Thoracic aorta (tissue), 2 donors: ENCODE measurements around the gene SETD3. TPM values are rescaled to one million over a fixed set of nuclear protein-coding genes. Genes with fewer than 3 reads are reported as not detected.

Experiments
- ATAC-seq: fragments of 150-250 bp; one replicate; pipeline ENCODE4 v1.8.0; 2017; ENCODE audit warnings: low read depth; ENCODE audit not compliant: insufficient number of reproducible peaks, low FRiP score
- DNase-seq: peaks from one replicate; pipeline ENCODE4 v3.0.0-alpha.2; 2020; ENCODE audit warnings: low spot score
- H3K27ac ChIP-seq, 2 donors: fragments of 200-600 bp; sonication (generic); 1 replicate in 1 of 2; 2 replicates in 1 of 2; pipeline ENCODE4 v1.5.1; 2016; ENCODE audit warnings: mild to moderate bottlenecking in 2 of 2, moderate library complexity in 2 of 2
- H3K27me3 ChIP-seq: fragments of 200-600 bp; sonication (generic); replicated peaks from 2 replicates; pipeline ENCODE4 v1.6.0; 2016; ENCODE audit warnings: mild to moderate bottlenecking; ENCODE audit not compliant: insufficient read depth
- H3K36me3 ChIP-seq: fragments of 200-600 bp; sonication (generic); one replicate; pipeline ENCODE4 v1.5.1; 2016
- H3K4me1 ChIP-seq, 2 donors: fragments of 200-600 bp; sonication (generic); 1 replicate in 1 of 2; 2 replicates in 1 of 2; pipeline versions ENCODE4 v1.5.1 to v1.6.0; 2016; ENCODE audit warnings: low read depth in 2 of 2, mild to moderate bottlenecking in 1 of 2; ENCODE audit not compliant: control insufficient read depth in 1 of 2
- H3K4me3 ChIP-seq: fragments of 200-600 bp; sonication (generic); 2 replicates; pipeline ENCODE4 v1.5.1; 2016; ENCODE audit warnings: mild to moderate bottlenecking
- H3K9me3 ChIP-seq: fragments of 200-600 bp; sonication (generic); 2 replicates; pipeline ENCODE4 v1.5.1; 2016
- total RNA-seq, 2 donors: library from RNA; depleted of rRNA; stranded (reverse); fragments of >200 nt; gene quantifications; one replicate each; pipeline versions ENCODE4 v1.1.0 to v1.2.3, GENCODE V29; 2016
- TF ChIP-seq, protein P1 (sequence below): fragments of 200-600 bp; sonication (generic); IDR thresholded peaks from one replicate; pipeline ENCODE4 v1.5.1; 2019; ENCODE audit warnings: antibody characterized with exemption

The SETD3 gene
- total RNA-seq, 2 donors from 2014 or later: 70.8 to 76.8 TPM

DNA sequence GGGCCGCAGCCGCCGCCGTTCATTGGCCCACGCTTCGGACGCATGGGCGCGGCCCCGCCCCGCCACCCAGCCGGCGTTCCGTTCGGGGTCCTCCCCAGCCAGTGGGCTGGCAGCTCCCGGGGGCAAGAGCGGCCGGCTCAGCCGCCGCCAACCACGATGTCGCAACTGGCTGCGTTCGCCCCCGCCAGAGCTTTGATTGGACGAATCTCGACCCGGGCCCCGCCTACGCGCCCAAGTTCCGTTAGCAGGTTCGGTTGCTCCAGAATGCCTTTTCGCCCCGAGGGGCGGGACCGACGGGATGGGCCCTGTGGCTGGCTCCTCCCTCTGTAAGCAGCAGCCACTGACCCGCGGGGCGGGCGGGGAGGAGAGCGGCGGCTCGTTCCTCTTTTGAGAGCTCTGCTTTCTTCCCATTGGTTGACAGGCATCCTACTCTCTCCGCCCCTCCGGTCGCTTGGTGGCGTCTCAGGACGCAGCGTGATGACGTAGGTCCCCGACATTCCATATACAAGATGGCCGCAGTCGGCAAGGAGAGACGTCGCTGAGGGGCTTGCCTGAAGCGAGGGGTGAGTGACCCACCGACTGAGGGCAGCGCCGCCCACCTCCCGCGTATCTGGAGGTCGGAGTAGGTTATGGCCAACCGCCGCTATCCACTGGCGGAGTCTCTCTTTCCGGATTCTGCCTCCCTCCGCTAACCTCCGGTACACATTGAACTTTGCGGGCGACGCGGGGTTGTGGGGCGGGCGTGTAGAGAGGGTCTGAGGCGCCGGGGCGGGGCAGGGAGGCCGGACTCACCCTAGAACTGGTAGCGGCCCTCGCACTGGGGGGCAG lies 472 bp upstream of the SETD3 start, which contains the start of gene CCNK:
Gene CCNK (plus strand): TSS at position 493 of the 828 bp plus-strand sequence. CDS start 11,269 bp downstream, outside the sequence.
- Histone ChIP-seq H3K9me3 (no peaks in the 10 kb centered on the region), H3K4me3 (peak within 1 kb of the TSS; percentile 87), H3K27ac (peak within 1 kb of the TSS; percentile 86 to 95), H3K4me1 (peaks cover 18 to 27% of the 10 kb centered on the region in 2 donors), H3K27me3 (no peaks in the 10 kb centered on the region), H3K36me3 (no peaks in the 10 kb centered on the region)
- TF ChIP-seq, protein P1, sequence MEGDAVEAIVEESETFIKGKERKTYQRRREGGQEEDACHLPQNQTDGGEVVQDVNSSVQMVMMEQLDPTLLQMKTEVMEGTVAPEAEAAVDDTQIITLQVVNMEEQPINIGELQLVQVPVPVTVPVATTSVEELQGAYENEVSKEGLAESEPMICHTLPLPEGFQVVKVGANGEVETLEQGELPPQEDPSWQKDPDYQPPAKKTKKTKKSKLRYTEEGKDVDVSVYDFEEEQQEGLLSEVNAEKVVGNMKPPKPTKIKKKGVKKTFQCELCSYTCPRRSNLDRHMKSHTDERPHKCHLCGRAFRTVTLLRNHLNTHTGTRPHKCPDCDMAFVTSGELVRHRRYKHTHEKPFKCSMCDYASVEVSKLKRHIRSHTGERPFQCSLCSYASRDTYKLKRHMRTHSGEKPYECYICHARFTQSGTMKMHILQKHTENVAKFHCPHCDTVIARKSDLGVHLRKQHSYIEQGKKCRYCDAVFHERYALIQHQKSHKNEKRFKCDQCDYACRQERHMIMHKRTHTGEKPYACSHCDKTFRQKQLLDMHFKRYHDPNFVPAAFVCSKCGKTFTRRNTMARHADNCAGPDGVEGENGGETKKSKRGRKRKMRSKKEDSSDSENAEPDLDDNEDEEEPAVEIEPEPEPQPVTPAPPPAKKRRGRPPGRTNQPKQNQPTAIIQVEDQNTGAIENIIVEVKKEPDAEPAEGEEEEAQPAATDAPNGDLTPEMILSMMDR: no peak
- DNase-seq (peak; percentile 99), ATAC-seq (peak; percentile 98)

DNA sequence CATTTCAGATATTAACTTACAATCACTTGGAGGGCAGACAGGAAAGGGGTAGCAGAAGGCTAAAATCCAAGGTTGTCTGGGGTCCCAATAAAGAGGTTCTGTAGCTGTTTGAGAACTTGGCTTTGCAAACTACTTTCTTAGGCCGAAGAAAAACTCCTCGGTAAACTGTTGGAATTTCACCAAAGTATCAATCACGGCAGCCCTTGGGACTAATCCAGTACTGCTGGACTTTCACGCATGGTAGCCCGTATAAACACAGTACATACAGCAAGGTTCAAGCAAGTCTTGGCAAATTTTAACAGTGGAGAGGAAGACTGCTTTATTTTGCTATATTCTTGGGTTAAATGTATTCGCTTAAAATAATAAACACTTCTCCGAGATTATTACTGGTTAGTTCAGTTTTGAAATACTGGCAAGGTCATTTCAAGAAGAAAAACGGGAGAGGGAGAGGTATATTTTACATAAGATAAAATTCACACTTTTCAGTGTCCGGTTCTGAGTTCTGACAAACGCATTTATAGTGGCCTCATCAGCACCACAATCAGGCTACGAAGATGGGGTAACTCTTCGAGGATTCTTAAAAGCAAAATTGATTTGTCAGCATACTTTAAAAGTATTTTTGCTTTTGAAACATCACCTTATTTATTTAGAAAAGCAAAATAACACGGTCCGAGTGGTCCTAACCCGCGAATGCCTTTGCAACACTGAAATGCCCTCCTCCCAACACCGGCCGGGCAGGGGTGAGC lies 1.3 kb downstream of the SETD3 start:
- peaks cover 18 to 27% of the 10 kb centered on the region in 2 donors for H3K4me1 ChIP-seq
- H3K36me3 ChIP-seq: no peaks in the 10 kb centered on the region
- H3K4me3 ChIP-seq: peak overlapping the region; percentile 87
- H3K9me3 ChIP-seq: no peaks in the 10 kb centered on the region
- H3K27me3 ChIP-seq: no peaks in the 10 kb centered on the region
- peak overlapping the region; percentile 80 to 86 for H3K27ac ChIP-seq
- no peak for ATAC-seq
- TF ChIP-seq, protein P1: no peak
- DNase-seq: no peak

DNA sequence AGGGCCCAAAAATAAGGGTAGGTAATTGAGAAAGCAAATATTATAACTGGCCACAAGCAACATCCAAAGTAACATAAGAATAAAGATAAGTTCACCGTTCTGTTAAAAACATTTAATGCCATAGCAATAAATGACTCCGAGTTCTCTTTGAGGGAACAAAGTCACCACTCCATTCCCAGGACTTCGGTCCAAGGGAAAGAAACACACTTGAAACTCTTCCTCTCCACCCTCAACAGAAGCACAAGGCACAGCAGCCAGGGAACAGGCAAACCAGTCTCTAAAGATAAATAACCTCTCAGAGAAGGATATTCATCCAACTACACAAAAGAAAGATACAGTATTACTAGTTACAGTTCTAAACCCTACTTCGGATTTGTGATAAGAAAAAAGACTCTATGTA lies 2.5 kb downstream of the SETD3 start:
- H3K27me3 ChIP-seq: no peaks in the 10 kb centered on the region

DNA sequence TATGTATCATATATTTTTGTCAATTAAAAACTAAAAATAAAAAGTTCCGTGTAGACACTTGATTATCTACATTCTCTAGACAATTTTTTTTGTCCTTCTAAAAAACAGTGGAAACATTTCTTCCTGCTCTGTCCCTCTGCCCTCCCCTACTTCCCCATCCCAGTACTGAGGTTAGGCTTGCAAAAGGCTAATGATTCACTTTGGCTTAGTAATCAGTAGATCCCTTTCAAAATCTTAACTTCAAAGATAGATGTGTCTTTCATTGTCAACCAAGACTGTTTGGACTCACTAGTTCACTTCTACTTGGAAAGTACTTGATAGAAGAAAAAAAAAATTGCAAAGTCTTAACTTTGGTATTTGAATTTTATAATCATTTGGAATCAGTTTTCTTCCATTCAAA lies 3.8 kb downstream of the SETD3 start:
- Histone ChIP-seq H3K27me3 (no peaks in the 10 kb centered on the region), H3K4me1 (peaks cover 7 to 12% of the 10 kb centered on the region in 2 donors), H3K9me3 (no peaks in the 10 kb centered on the region), H3K4me3 (no peak overlapping the region), H3K36me3 (no peaks in the 10 kb centered on the region), H3K27ac (no peak overlapping the region)
- TF ChIP-seq, protein P1: no peak
- ATAC-seq (no peak), DNase-seq (no peak)

More for the DNA sequence above, 2.5 kb downstream of the SETD3 start:
- ATAC-seq (no peak), DNase-seq (no peak)
- no peak overlapping the region for H3K4me3 ChIP-seq
- TF ChIP-seq, protein P1: no peak
- H3K9me3 ChIP-seq: no peaks in the 10 kb centered on the region
- no peak overlapping the region for H3K27ac ChIP-seq
- H3K4me1 ChIP-seq: peaks cover 16 to 24% of the 10 kb centered on the region in 2 donors
- no peaks in the 10 kb centered on the region for H3K36me3 ChIP-seq

DNA sequence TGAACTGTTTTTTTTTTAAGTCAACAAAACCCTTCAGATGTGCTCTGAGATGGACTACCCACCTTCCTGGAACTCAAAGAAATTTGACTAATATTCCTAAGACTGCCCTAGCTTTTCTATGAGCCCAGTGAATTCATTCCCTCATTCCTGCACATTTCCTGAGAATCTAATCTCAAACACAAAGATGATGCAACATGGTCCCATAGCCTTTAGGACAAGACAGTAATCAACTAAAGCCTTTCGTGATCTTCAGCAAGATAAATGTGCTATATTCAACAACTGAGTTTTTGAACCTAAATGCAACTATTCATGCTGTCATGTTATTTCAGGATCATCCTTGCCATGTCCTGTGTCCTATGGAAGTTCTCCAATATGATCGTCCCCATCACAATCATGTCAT lies 5.0 kb downstream of the SETD3 start:
- TF ChIP-seq, protein P1: no peak
- Histone ChIP-seq H3K4me3 (no peak overlapping the region), H3K27me3 (no peaks in the 10 kb centered on the region), H3K27ac (no peak overlapping the region), H3K9me3 (no peaks in the 10 kb centered on the region), H3K36me3 (no peaks in the 10 kb centered on the region), H3K4me1 (peaks cover 7 to 12% of the 10 kb centered on the region in 2 donors)
- ATAC-seq: no peak
- DNase-seq: no peak
